HepG2 (cell line): ENCODE measurements around the gene MAPKAPK3. TPM values are rescaled to one million over a fixed set of nuclear protein-coding genes. Genes with fewer than 3 reads are reported as not detected.

ENCODE experiments used
- BRD4 ChIP-seq: sonication (generic); formaldehyde crosslinking; IDR thresholded peaks from 2 replicates; pipeline ENCODE4 v1.4.0; 2020; ENCODE audit warnings: missing genetic modification reagents
- DPF2 ChIP-seq: sonication (generic); formaldehyde crosslinking; IDR thresholded peaks from 2 replicates; pipeline ENCODE4 v1.4.0; 2020; ENCODE audit warnings: mild to moderate bottlenecking, low read depth, missing genetic modification reagents, borderline replicate concordance
- EP300 ChIP-seq, 3 experiments: sonication (generic) in 1 of 3; formaldehyde crosslinking in 1 of 3; IDR thresholded peaks; 2 replicates each; pipeline versions ENCODE4 v1.5.1 to v1.6.1; 2011 to 2020; ENCODE audit warnings: low read depth in 2 of 3, low read length in 2 of 3, borderline replicate concordance in 1 of 3, improper control_type of control experiment in 1 of 3, mild to moderate bottlenecking in 1 of 3, missing genetic modification reagents in 1 of 3, moderate library complexity in 1 of 3
- FOXC1 ChIP-seq: sonication (generic); formaldehyde crosslinking; IDR thresholded peaks from 2 replicates; pipeline ENCODE4 v1.8.0; 2022; ENCODE audit warnings: mild to moderate bottlenecking, missing genetic modification reagents, borderline replicate concordance
- FOXM1 ChIP-seq: sonication (generic); formaldehyde crosslinking; IDR thresholded peaks from 2 replicates; pipeline ENCODE4 v1.5.0; 2020; ENCODE audit warnings: missing genetic modification reagents
- GTF2F1 ChIP-seq: fragments of 150-350 bp; IDR thresholded peaks from 2 replicates; pipeline ENCODE4 v1.6.1; 2014; ENCODE audit warnings: low read length
- MIXL1 ChIP-seq: IDR thresholded peaks from 2 replicates; pipeline ENCODE4 v1.6.1; 2016
- MYNN ChIP-seq: sonication (generic); formaldehyde crosslinking; IDR thresholded peaks from 2 replicates; pipeline ENCODE4 v1.4.0; 2020; ENCODE audit warnings: mild to moderate bottlenecking, low read depth, missing genetic modification reagents
- PHF5A ChIP-seq: IDR thresholded peaks from one replicate; pipeline ENCODE4 v1.6.1; 2018; ENCODE audit warnings: low read depth, missing genetic modification reagents; ENCODE audit not compliant: unreplicated experiment
- THYN1 ChIP-seq: sonication (generic); formaldehyde crosslinking; IDR thresholded peaks from 2 replicates; pipeline ENCODE4 v1.8.1; 2023; ENCODE audit warnings: low read depth, mild to moderate bottlenecking, moderate library complexity, missing genetic modification reagents, borderline replicate concordance
- ZBTB3 ChIP-seq: sonication (generic); formaldehyde crosslinking; IDR thresholded peaks from 2 replicates; pipeline ENCODE4 v1.4.0; 2020; ENCODE audit warnings: low read depth, mild to moderate bottlenecking, moderate library complexity, missing genetic modification reagents, borderline replicate concordance
- ZFP36 ChIP-seq: fragments of 150-350 bp; IDR thresholded peaks from 2 replicates; pipeline ENCODE4 v1.6.1; 2018; ENCODE audit warnings: borderline replicate concordance, low read length, low read depth; ENCODE audit not compliant: partially characterized antibody
- ZMYM3 ChIP-seq: sonication (generic); formaldehyde crosslinking; IDR thresholded peaks from 2 replicates; pipeline ENCODE4 v1.5.1; 2020; ENCODE audit warnings: mild to moderate bottlenecking, missing genetic modification reagents
- ZNF234 ChIP-seq: sonication (generic); formaldehyde crosslinking; conservative IDR thresholded peaks from 2 replicates; pipeline ENCODE4 v1.5.1; 2020; ENCODE audit warnings: mild to moderate bottlenecking, missing genetic modification reagents
- ZNF558 ChIP-seq: sonication (generic); formaldehyde crosslinking; IDR thresholded peaks from 2 replicates; pipeline ENCODE4 v1.9.0; 2022; ENCODE audit warnings: mild to moderate bottlenecking, missing genetic modification reagents, borderline replicate concordance
- ZNF678 ChIP-seq: sonication (generic); formaldehyde crosslinking; IDR thresholded peaks from 2 replicates; pipeline ENCODE4 v1.4.0; 2020; ENCODE audit warnings: mild to moderate bottlenecking, missing genetic modification reagents
- polyA plus RNA-seq, 8 experiments: library from polyadenylated mRNA; depleted of rRNA in 3 of 8; stranded (reverse) in 7 of 8; unstranded in 1 of 8; fragments of >200 nt; fragmentation: Illumina TruSeq in 4 of 8; extraction: Trizol in 4 of 8; gene quantifications; 2 replicates each; pipeline versions ENCODE4 v1.2.1 to v1.2.3, GENCODE V29; 2011 to 2016; ENCODE audit warnings: low read depth in 4 of 8, missing spikeins in 1 of 8, mixed read lengths in 1 of 8; ENCODE audit not compliant: insufficient read depth in 1 of 8
- total RNA-seq, 5 experiments: library from RNA; depleted of rRNA; stranded (reverse); fragments of >200 nt; fragmentation: Illumina TruSeq; extraction: Trizol; gene quantifications; 2 replicates each; pipeline ENCODE4 v1.2.3, GENCODE V29; 2016; ENCODE audit warnings: low read depth in 1 of 5
- TF ChIP-seq, protein P1 (sequence below): sonication (generic); formaldehyde crosslinking; IDR thresholded peaks from 2 replicates; pipeline ENCODE4 v1.9.0; 2021; ENCODE audit warnings: mild to moderate bottlenecking, missing genetic modification reagents
- TF ChIP-seq, protein P2 (sequence below): sonication (generic); formaldehyde crosslinking; IDR thresholded peaks from 2 replicates; pipeline ENCODE4 v1.4.0; 2020; ENCODE audit warnings: missing genetic modification reagents, mild to moderate bottlenecking, borderline replicate concordance

Gene MAPKAPK3
- total and polyA plus RNA-seq, 2 of the 13 experiments (the other 11 are each of a cell fraction or from before 2014, with no cell fraction given): 39.9 to 41.2 TPM

DNA sequence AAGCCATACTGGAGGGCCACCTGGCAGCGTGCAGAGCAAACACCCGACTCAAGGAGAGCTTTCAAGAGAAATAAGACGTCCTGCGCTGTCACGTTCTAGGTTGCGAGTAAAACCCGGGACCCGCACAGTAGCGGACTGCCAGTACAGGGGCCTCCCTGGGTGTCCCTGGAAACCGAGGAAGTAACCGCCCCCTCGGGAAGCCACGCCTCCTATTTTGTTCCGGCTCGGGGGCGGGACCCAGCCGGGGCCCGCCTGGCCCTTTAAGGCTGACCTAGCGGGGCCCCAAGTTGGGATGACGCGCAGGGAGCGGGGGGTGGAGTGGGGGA lies 218 bp upstream of the MAPKAPK3 start (continued):
- TF ChIP-seq, protein P1, sequence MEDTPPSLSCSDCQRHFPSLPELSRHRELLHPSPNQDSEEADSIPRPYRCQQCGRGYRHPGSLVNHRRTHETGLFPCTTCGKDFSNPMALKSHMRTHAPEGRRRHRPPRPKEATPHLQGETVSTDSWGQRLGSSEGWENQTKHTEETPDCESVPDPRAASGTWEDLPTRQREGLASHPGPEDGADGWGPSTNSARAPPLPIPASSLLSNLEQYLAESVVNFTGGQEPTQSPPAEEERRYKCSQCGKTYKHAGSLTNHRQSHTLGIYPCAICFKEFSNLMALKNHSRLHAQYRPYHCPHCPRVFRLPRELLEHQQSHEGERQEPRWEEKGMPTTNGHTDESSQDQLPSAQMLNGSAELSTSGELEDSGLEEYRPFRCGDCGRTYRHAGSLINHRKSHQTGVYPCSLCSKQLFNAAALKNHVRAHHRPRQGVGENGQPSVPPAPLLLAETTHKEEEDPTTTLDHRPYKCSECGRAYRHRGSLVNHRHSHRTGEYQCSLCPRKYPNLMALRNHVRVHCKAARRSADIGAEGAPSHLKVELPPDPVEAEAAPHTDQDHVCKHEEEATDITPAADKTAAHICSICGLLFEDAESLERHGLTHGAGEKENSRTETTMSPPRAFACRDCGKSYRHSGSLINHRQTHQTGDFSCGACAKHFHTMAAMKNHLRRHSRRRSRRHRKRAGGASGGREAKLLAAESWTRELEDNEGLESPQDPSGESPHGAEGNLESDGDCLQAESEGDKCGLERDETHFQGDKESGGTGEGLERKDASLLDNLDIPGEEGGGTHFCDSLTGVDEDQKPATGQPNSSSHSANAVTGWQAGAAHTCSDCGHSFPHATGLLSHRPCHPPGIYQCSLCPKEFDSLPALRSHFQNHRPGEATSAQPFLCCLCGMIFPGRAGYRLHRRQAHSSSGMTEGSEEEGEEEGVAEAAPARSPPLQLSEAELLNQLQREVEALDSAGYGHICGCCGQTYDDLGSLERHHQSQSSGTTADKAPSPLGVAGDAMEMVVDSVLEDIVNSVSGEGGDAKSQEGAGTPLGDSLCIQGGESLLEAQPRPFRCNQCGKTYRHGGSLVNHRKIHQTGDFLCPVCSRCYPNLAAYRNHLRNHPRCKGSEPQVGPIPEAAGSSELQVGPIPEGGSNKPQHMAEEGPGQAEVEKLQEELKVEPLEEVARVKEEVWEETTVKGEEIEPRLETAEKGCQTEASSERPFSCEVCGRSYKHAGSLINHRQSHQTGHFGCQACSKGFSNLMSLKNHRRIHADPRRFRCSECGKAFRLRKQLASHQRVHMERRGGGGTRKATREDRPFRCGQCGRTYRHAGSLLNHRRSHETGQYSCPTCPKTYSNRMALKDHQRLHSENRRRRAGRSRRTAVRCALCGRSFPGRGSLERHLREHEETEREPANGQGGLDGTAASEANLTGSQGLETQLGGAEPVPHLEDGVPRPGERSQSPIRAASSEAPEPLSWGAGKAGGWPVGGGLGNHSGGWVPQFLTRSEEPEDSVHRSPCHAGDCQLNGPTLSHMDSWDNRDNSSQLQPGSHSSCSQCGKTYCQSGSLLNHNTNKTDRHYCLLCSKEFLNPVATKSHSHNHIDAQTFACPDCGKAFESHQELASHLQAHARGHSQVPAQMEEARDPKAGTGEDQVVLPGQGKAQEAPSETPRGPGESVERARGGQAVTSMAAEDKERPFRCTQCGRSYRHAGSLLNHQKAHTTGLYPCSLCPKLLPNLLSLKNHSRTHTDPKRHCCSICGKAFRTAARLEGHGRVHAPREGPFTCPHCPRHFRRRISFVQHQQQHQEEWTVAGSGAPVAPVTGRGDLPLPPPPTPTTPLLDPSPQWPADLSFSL (CRISPR knock-in tag): no peak
- TF ChIP-seq PHF5A (CRISPR knock-in tag) (no peak), EP300 (IDR thresholded peaks at IDR 0.05; ENCODE audit: low read depth in 2 of 2, low read length in 2 of 2) (0 out of 4 replicates have a peak, but pooled peaks of 1 of the 2 experiments have one; percentile 8), EP300 (CRISPR knock-in tag; IDR thresholded peaks at IDR 0.05; ENCODE audit: borderline replicate concordance) (no peak), ZNF678 (CRISPR knock-in tag) (no peak), MIXL1 (CRISPR knock-in tag) (no peak), MYNN (CRISPR knock-in tag) (no peak), ZMYM3 (CRISPR knock-in tag) (no peak), ZNF234 (CRISPR knock-in tag) (0 out of 2 replicates have a peak, but pooled peaks have one; percentile 3), ZBTB3 (CRISPR knock-in tag) (no peak), FOXM1 (CRISPR knock-in tag) (no peak), BRD4 (CRISPR knock-in tag) (no peak), THYN1 (CRISPR knock-in tag) (no peak), GTF2F1 (no peak), ZNF558 (CRISPR knock-in tag) (no peak), DPF2 (CRISPR knock-in tag) (no peak), FOXC1 (CRISPR knock-in tag) (0 out of 2 replicates have a peak, but pooled peaks have one; percentile 27), ZFP36 (no peak)
- TF ChIP-seq, protein P2, sequence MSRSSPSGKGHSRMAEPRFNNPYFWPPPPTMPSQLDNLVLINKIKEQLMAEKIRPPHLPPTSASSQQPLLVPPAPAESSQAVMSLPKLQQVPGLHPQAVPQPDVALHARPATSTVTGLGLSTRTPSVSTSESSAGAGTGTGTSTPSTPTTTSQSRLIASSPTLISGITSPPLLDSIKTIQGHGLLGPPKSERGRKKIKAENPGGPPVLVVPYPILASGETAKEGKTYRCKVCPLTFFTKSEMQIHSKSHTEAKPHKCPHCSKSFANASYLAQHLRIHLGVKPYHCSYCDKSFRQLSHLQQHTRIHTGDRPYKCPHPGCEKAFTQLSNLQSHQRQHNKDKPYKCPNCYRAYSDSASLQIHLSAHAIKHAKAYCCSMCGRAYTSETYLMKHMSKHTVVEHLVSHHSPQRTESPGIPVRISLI: no peak
